Thymus (tissue), 2 donors: Measurements from ENCODE around the gene PDRG1. TPM values are rescaled to one million over a fixed set of nuclear protein-coding genes. Genes with fewer than 3 reads are reported as not detected.

ENCODE experiments used
- polyA plus RNA-seq: library from polyadenylated mRNA; stranded (reverse); fragments of 200-250 nt; gene quantifications from one replicate; pipeline ENCODE4 v1.2.3, GENCODE V29; 2013
- total RNA-seq: library from RNA; stranded (reverse); fragments of 120-200 nt; gene quantifications from one replicate; pipeline ENCODE4 v1.2.4, GENCODE V29; 2013
- donor health status: healthy.

PDRG1 gene
- total and polyA plus RNA-seq, 2 donors: 11.1 to 16.4 TPM

Other genes starting within 250 kb of the PDRG1 start
- 120 TPM for gene BCL2L1, start 229.2 kb downstream of the PDRG1 start, total RNA-seq
- 58.3 TPM for gene BCL2L1, start 229.2 kb downstream of the PDRG1 start, polyA plus RNA-seq
- gene TPX2, start 212.8 kb downstream of the PDRG1 start, total RNA-seq: 75.6 TPM
- gene TPX2, start 212.8 kb downstream of the PDRG1 start, polyA plus RNA-seq: 8.2 TPM
- 0.66 TPM for gene MYLK2, start 132.7 kb downstream of the PDRG1 start, total RNA-seq
- gene MYLK2, start 132.7 kb downstream of the PDRG1 start, polyA plus RNA-seq: 1.4 TPM
- 4.7 TPM for gene FOXS1, start 106.4 kb downstream of the PDRG1 start, total RNA-seq
- 1.2 TPM for gene FOXS1, start 106.4 kb downstream of the PDRG1 start, polyA plus RNA-seq
- 0.76 TPM for gene DUSP15, start 81.5 kb downstream of the PDRG1 start, total RNA-seq
- gene DUSP15, start 81.5 kb downstream of the PDRG1 start, polyA plus RNA-seq: 1.6 TPM
- 0.05 TPM for gene TTLL9, start 81.4 kb downstream of the PDRG1 start, total RNA-seq
- gene TTLL9, start 81.4 kb downstream of the PDRG1 start, polyA plus RNA-seq: 0.46 TPM
- gene XKR7, start 16.1 kb upstream of the PDRG1 start, total RNA-seq: under 0.01 TPM
- 0.02 TPM for gene XKR7, start 16.1 kb upstream of the PDRG1 start, polyA plus RNA-seq
- gene CCM2L, start 58.4 kb upstream of the PDRG1 start, total RNA-seq: 0.76 TPM
- gene CCM2L, start 58.4 kb upstream of the PDRG1 start, polyA plus RNA-seq: 3.3 TPM
- 25.2 TPM for gene HCK, start 100.2 kb upstream of the PDRG1 start, total RNA-seq
- 33.3 TPM for gene HCK, start 100.2 kb upstream of the PDRG1 start, polyA plus RNA-seq
- gene TM9SF4, start 157.7 kb upstream of the PDRG1 start, total RNA-seq: 13.6 TPM
- gene TM9SF4, start 157.7 kb upstream of the PDRG1 start, polyA plus RNA-seq: 18.7 TPM